ENCODE data around the gene PSMB10. TPM values are rescaled to one million over a fixed set of nuclear protein-coding genes. Genes with fewer than 3 reads are reported as not detected.
A peak's percentile ranks its signal among the peaks of the same experiment; 100 is the strongest.
"Not testable (repeated sequence)": the region's sequence is repeated elsewhere in the genome, so short reads cannot be mapped to it uniquely, and the experiment has no call there.

PSMB10 gene
- total RNA-seq, 4 donors from 2014 or later, result 26.5 to 33.8 (median 32.6) TPM

DNA sequence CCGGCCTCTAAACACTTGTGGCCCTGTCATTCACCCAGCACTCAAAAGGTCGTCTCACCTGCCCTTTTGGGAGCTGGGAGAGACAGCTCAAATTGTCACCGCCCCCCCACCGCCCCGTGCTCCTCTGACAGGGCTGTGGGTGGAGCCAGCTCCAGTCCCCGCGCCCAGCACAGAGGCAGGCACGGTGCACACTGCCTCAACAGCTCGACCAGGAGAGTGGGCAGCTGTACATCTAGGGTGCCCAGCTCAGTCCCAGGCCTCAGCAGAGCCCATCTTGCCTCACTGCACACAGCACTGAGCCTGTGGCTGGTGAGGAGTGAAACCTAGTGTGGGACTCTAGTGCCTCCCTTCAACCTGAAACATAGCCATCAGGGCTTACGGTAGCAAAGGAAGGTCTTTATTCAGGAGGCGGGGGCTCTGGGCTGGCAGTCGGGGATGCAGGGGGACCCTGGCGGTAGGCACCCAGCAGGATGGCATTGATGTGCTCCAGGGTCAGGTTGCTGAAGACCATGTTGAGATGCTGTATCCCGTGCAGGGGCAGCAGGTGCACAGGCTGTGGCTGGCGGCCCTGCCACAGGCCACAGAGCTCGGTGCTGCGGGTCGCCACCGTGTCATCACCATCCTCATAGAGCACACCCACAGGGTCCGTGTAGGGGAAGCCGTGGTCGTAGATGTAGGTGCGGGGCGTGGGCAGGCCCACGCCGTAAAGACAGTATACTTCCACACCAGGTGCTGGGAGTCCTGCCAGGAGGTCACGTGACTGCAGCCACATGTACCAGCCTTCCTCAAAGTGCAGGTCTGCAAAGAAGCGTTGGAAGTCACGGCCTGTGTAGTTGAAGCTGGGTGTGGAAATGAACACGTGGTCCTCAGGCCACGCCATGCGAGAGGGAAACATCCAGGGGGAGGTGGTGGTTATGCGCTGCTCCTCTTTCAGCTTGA lies 3.1 kb upstream of the PSMB10 start:
- Histone ChIP-seq H3K4me1 (peaks cover 0 to 61% (median 24%) of the 10 kb centered on the region in 3 donors), H3K4me3 (no peak overlapping the region), H3K27ac (peak overlapping the region in 2 of 4 donors; percentile 8 to 18), H3K9me3 (no peaks in the 10 kb centered on the region), H3K27me3 (no peaks in the 10 kb centered on the region), H3K36me3 (peaks cover 0 to 51% of the 10 kb centered on the region in 2 donors)
- TF ChIP-seq EP300 (IDR thresholded peaks at IDR 0.05), result no peak
- TF ChIP-seq POLR2AphosphoS5 (IDR thresholded peaks at IDR 0.05), result peak; percentile 11
- TF ChIP-seq POLR2A (IDR thresholded peaks at IDR 0.05), result no peak
- no peak for TF ChIP-seq CTCF (IDR thresholded peaks at IDR 0.05)
- 60% methylated on average over 10 of the region's 33 CpGs; no CpG with 5 or more reads in 1 of the 2 donors for WGBS, 2 donors (ENCODE audit: low coverage in 1 of 2)
- no peak for ATAC-seq

DNA sequence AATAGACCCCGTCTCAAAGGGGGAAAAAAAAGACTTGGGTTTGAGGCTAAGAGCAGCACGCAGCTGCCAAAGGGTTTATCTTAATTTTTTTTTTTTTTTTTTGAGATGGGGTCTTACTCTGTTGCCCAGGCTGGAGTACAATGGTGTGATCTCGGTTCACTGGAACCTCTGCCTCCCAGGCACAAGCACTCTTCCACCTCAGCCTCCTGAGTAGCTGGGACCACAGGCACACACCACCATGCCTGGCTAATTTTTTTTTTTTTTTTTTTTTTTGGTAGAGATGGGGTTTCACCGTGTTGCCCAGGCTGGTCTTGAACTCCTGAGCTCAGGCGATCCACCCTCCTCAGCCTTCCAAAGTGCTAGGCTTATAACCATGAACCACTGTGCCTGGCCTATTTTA lies 1.1 kb upstream of the PSMB10 start:
- ATAC-seq, H3K4me3 ChIP-seq, H3K27me3 ChIP-seq, H3K9me3 ChIP-seq: not testable (repeated sequence)
- peak overlapping the region in 2 of 4 donors; percentile 91 to 93 for H3K27ac ChIP-seq
- peaks cover 0 to 43% of the 10 kb centered on the region in 2 donors for H3K36me3 ChIP-seq
- WGBS, 2 donors (ENCODE audit: low coverage in 1 of 2), result 88% methylated on average over 1 to 4 of the region's 5 CpGs
- H3K4me1 ChIP-seq, result peaks cover 0 to 51% (median 12%) of the 10 kb centered on the region in 3 donors

- ATAC-seq, result no peak
Measured at GRCh38 chr16:67936880-67937605, 393 bp upstream of the PSMB10 start.

GRCh38 chr16:67935402-67936123 lies 1.1 kb downstream of the PSMB10 start:
- Histone ChIP-seq H3K27me3 (no peaks in the 10 kb centered on the region), H3K27ac (peak overlapping the region; percentile 26 to 94 (median 92)), H3K4me1 (peaks cover 0 to 40% (median 12%) of the 10 kb centered on the region in 3 donors), H3K4me3 (peak overlapping the region; percentile 49 to 94), H3K36me3 (peaks cover 0 to 44% of the 10 kb centered on the region in 2 donors), H3K9me3 (no peaks in the 10 kb centered on the region)
- ATAC-seq, result peak; percentile 96
- WGBS, 2 donors (ENCODE audit: low coverage in 1 of 2), result 0% methylated on average over 23 of the region's 55 CpGs; no CpG with 5 or more reads in 1 of the 2 donors
- TF ChIP-seq EP300 (IDR thresholded peaks at IDR 0.05) (no peak), CTCF (IDR thresholded peaks at IDR 0.05) (no peak), POLR2AphosphoS5 (IDR thresholded peaks at IDR 0.05) (peak; percentile 67), POLR2A (IDR thresholded peaks at IDR 0.05) (peak; percentile 50 to 62)

More at GRCh38 chr16:67936880-67937605, 393 bp upstream of the PSMB10 start:
- TF ChIP-seq EP300 (IDR thresholded peaks at IDR 0.05) (no peak), POLR2A (IDR thresholded peaks at IDR 0.05) (no peak), POLR2AphosphoS5 (IDR thresholded peaks at IDR 0.05) (no peak)
- Histone ChIP-seq H3K27ac (peak overlapping the region; percentile 26 to 94 (median 92)), H3K9me3 (no peaks in the 10 kb centered on the region), H3K4me1 (peaks cover 0 to 44% (median 12%) of the 10 kb centered on the region in 3 donors), H3K4me3 (peak overlapping the region; percentile 49 to 94), H3K27me3 (no peaks in the 10 kb centered on the region), H3K36me3 (peaks cover 0 to 43% of the 10 kb centered on the region in 2 donors)
- WGBS, 2 donors (ENCODE audit: low coverage in 1 of 2), result 0 to 33% methylated on average over 3 of the region's 6 CpGs

GRCh38 chr16:67935101-67935401 lies 1.6 kb downstream of the PSMB10 start:
- WGBS, 2 donors (ENCODE audit: low coverage in 1 of 2), result 7 to 8% methylated on average over 8 to 11 of the region's 13 CpGs
- H3K36me3 ChIP-seq, result peaks cover 0 to 44% of the 10 kb centered on the region in 2 donors
- no peaks in the 10 kb centered on the region for H3K9me3 ChIP-seq
- peaks cover 0 to 37% (median 12%) of the 10 kb centered on the region in 3 donors for H3K4me1 ChIP-seq
- no peak for TF ChIP-seq EP300 (IDR thresholded peaks at IDR 0.05)
- TF ChIP-seq CTCF (IDR thresholded peaks at IDR 0.05), result no peak
- no peak for TF ChIP-seq POLR2AphosphoS5 (IDR thresholded peaks at IDR 0.05)
- TF ChIP-seq POLR2A (IDR thresholded peaks at IDR 0.05), result no peak
- peak overlapping the region; percentile 49 to 94 for H3K4me3 ChIP-seq
- peak overlapping the region in 3 of 4 donors; percentile 91 to 94 (median 93) for H3K27ac ChIP-seq
- peak; percentile 0 for ATAC-seq
- no peaks in the 10 kb centered on the region for H3K27me3 ChIP-seq
